Tracheal epithelial cell (primary cell): ENCODE data around the gene ATF2. TPM values are rescaled to one million over a fixed set of nuclear protein-coding genes. Genes with fewer than 3 reads are reported as not detected.

Source experiments
- total RNA-seq: library from RNA; depleted of rRNA; stranded (reverse); fragments of >200 nt; gene quantifications from 2 replicates; pipeline ENCODE4 v1.2.1, GENCODE V29; 2014

The ATF2 gene, protein sequence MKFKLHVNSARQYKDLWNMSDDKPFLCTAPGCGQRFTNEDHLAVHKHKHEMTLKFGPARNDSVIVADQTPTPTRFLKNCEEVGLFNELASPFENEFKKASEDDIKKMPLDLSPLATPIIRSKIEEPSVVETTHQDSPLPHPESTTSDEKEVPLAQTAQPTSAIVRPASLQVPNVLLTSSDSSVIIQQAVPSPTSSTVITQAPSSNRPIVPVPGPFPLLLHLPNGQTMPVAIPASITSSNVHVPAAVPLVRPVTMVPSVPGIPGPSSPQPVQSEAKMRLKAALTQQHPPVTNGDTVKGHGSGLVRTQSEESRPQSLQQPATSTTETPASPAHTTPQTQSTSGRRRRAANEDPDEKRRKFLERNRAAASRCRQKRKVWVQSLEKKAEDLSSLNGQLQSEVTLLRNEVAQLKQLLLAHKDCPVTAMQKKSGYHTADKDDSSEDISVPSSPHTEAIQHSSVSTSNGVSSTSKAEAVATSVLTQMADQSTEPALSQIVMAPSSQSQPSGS
- total RNA-seq, result 26.0 and 32.8 TPM in 2 replicates

GRCh38 chr2:175167792-175168563 lies at the start of gene ATF2:
Gene ATF2 (minus strand): TSS chr2:175168203. CDS start chr2:175136443, 31,760 bp downstream.

DNA sequence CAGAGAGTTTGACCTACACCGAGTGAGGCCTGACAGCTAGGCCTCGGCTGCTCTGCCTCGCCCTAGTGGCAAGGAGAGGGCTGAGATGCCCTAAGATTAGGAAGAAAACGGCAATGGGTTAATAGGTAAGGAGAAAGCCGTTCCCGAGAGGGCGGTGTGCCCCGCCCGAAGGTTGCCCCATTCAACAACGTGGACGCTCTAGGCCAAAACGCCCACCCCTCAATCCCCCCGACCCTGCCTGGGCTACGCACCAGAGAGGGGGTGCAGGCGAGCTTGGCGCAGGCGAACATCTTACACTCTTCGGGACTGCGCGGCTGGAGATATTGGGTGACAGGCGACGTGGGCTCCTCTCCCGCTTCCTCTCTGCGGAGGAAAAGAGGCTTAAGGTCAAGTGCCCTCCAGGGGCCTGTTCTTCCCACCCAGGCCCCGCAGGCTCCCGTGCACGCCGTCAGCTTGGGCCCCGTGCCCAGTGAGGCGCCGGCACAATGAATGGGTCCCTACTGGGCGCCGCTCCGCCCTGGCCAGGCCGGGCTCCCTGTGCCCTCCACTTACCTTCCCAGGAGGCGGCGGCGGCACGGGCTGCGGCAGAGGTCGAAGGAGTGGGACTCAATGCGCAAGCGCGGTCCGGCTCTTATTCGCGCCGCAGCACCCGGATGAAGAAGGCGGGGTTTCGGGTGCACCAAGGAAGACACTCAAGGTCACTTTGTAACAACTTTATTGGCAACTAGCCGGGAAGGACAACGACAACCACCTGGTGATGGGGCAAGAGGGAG lies 13.3 kb upstream of the ATF2 start, which contains the start of gene ATP5MC3:
TSS of gene ATP5MC3 (minus strand) at position 607 of the 773 bp plus-strand sequence. CDS start at position 290, 317 bp downstream.

Other genes with a start within 250 kb of the ATF2 start
- 0.21 and 0.72 TPM in 2 replicates for gene CHN1, start 162.8 kb downstream of the ATF2 start, total RNA-seq
- gene ATP5MC3, start 13.5 kb upstream of the ATF2 start, total RNA-seq, result 87.0 and 104 TPM in 2 replicates